ENCODE results near the gene ATAD2B. TPM values are rescaled to one million over a fixed set of nuclear protein-coding genes. Genes with fewer than 3 reads are reported as not detected.

The ATAD2B gene
- total and polyA plus RNA-seq, 2 of the 8 experiments (the other 6 are each of a cell fraction or from before 2014, with no cell fraction given) = 3.4 to 16.1 TPM

- H3K27me3 ChIP-seq (replicated peaks in 1 of 4; ENCODE audit: control insufficient read depth in 3 of 4, extremely low read depth in 1 of 4, insufficient read depth in 3 of 4, low read length in 3 of 4) = no peaks in the 10 kb centered on the region
- H3K79me1 ChIP-seq (ENCODE audit: low read depth, low read length) = no peaks in the 10 kb centered on the region
- FAIRE-seq (no peak), DNase-seq (ENCODE audit: low read depth in 1 of 2, low spot score in 2 of 2) (no peak)
- no peak overlapping the region for H4K5ac ChIP-seq (ENCODE audit: insufficient read length, low read depth, low read length)
- H2AK5ac ChIP-seq (ENCODE audit: low read depth, low read length) = no peak overlapping the region
- H3K56ac ChIP-seq (replicated peaks; ENCODE audit: insufficient read length, low read depth, low read length) = no peak overlapping the region
- no peaks in the 10 kb centered on the region for H3K79me2 ChIP-seq (ENCODE audit: control insufficient read depth in 1 of 2, insufficient read depth in 2 of 2, low read length in 2 of 2)
- no peaks in the 10 kb centered on the region for H3K36me3 ChIP-seq (ENCODE audit: control insufficient read depth in 2 of 4, insufficient read depth in 4 of 4, low read length in 3 of 4)
- CTCF ChIA-PET (ENCODE audit: partially characterized antibody) = interaction anchor here (0.7 kb wide), 1 partner anchor 57 kb away, joined by 5 read pairs; no protein-coding TSS in a partner anchor
- H2BK12ac ChIP-seq (ENCODE audit: low read depth, low read length) = no peak overlapping the region
- H4K8ac ChIP-seq (ENCODE audit: extremely low read depth, insufficient read depth, low read length) = no peak overlapping the region
- no peaks in the 10 kb centered on the region for H3K9me3 ChIP-seq (ENCODE audit: insufficient read depth in 2 of 2, low read depth in 1 of 2, low read length in 1 of 2)
- no peak overlapping the region for H3K27ac ChIP-seq (ENCODE audit: low read depth, low read length)
- H2BK20ac ChIP-seq (ENCODE audit: low read length) = no peak overlapping the region
- no peak overlapping the region for H3K23ac ChIP-seq (ENCODE audit: insufficient read length)
- no peak overlapping the region for H3K14ac ChIP-seq (ENCODE audit: insufficient read length)
- H3K4me1 ChIP-seq (replicated peaks in 1 of 4; ENCODE audit: control insufficient read depth in 3 of 4, insufficient read depth in 4 of 4, low read length in 3 of 4) = peaks cover 5 to 11% (median 9%) of the 10 kb centered on the region in 4 experiments
- no peak overlapping the region for H4K91ac ChIP-seq (replicated peaks; ENCODE audit: insufficient read length, low read length)
- H3K18ac ChIP-seq (ENCODE audit: extremely low read depth, low read length) = no peak overlapping the region
- no peak overlapping the region for H2AFZ ChIP-seq (ENCODE audit: low read length)
- H2BK15ac ChIP-seq (ENCODE audit: low read length) = no peak overlapping the region
- no peak for TF ChIP-seq CHD2 (IDR thresholded peaks at IDR 0.05; ENCODE audit: low read length)
- TF ChIP-seq SP4 (IDR thresholded peaks at IDR 0.05; ENCODE audit: low read length) = no peak
- no peak for TF ChIP-seq EP300 (IDR thresholded peaks at IDR 0.05; ENCODE audit: borderline replicate concordance in 1 of 2, low read depth in 2 of 2, low read length in 2 of 2)
- TF ChIP-seq BACH1 (IDR thresholded peaks at IDR 0.05; ENCODE audit: low read length) = no peak
- no peak for TF ChIP-seq POLR2AphosphoS5 (IDR thresholded peaks at IDR 0.05; ENCODE audit: low read depth, low read length)
- no peak for TF ChIP-seq JUN (IDR thresholded peaks at IDR 0.05; ENCODE audit: low read depth, low read length)
- no peak overlapping the region for H3K4me3 ChIP-seq (ENCODE audit: extremely low read depth in 1 of 4, insufficient read depth in 2 of 4, low read depth in 3 of 4, low read length in 4 of 4)
- H2BK5ac ChIP-seq (ENCODE audit: low read depth, low read length) = no peak overlapping the region
- no peak overlapping the region for H2BK120ac ChIP-seq (replicated peaks; ENCODE audit: low read depth, low read length)
- WGBS, 2 experiments (ENCODE audit: extremely low coverage in 1 of 2, insufficient coverage in 1 of 2, insufficient read length in 1 of 2, insufficient replicate concordance in 2 of 2, low coverage in 1 of 2, low lambda C conversion rate in 2 of 2, missing lambda C conversion rate in 1 of 2) = 88% methylated on average over 8 of the region's 8 CpGs; no CpG with 5 or more reads in 1 of the 2 experiments
- H3K9ac ChIP-seq (replicated peaks in 1 of 4; ENCODE audit: extremely low read depth in 1 of 4, low read depth in 3 of 4, low read length in 3 of 4) = no peak overlapping the region
- no peaks in the 10 kb centered on the region for H3K23me2 ChIP-seq (ENCODE audit: low read depth, low read length)
- H3K4ac ChIP-seq (replicated peaks; ENCODE audit: insufficient read length, low read depth, low read length) = no peak overlapping the region
- POLR2A ChIA-PET (ENCODE audit: partially characterized antibody) = no interaction called here
- no peaks in the 10 kb centered on the region for H4K20me1 ChIP-seq (replicated peaks in 1 of 2; ENCODE audit: control insufficient read depth in 1 of 2, insufficient read depth in 2 of 2, low read length in 2 of 2)
- H3K4me2 ChIP-seq (ENCODE audit: insufficient read depth in 1 of 2, low read depth in 2 of 2, low read length in 2 of 2) = no peak overlapping the region
Measured at GRCh38 chr2:23709311-23709710, 217.6 kb downstream of the ATAD2B start.

Measured in H1 (cell line).